Caco-2 (cell line): ENCODE measurements around the gene ST6GAL1. TPM values are rescaled to one million over a fixed set of nuclear protein-coding genes. Genes with fewer than 3 reads are reported as not detected.

ENCODE experiments used
- BruUV-seq: library from RNA; stranded (reverse); fragments of 400-500 nt; replicated peaks from 2 replicates; lab custom pipeline; 2021; lab: Mats Ljungman, UMichigan
- CTCF ChIA-PET: fragments of 300-600 bp; sonication (Branson Sonifier 250); formaldehyde crosslinking; loops from one replicate; lab custom pipeline; 2022; ENCODE audit warnings: antibody characterized with exemption; lab: Charles Lee
- POLR2A ChIA-PET: fragments of 300-600 bp; sonication (Branson Sonifier 250); formaldehyde crosslinking; loops from one replicate; lab custom pipeline; 2022; ENCODE audit warnings: antibody characterized with exemption; lab: Charles Lee
- DNase-seq, 2 experiments: peaks; one replicate each; pipeline versions ENCODE4 v3.0.0 to v3.0.0-alpha.2; 2020 to 2022
- H3K27me3 ChIP-seq: replicated peaks from 2 replicates; pipeline ENCODE4 v1.6.0; 2011; ENCODE audit warnings: low read length; ENCODE audit not compliant: control insufficient read depth, insufficient read depth
- H3K36me3 ChIP-seq: 2 replicates; pipeline ENCODE4 v1.5.1; 2011; ENCODE audit warnings: low read length; ENCODE audit not compliant: control insufficient read depth, insufficient read depth
- H3K4me1 ChIP-seq: fragments of 250-450 bp; sonication (Bioruptor Pico); 2 replicates; pipeline ENCODE4 v1.5.1; 2020; ENCODE audit warnings: mild to moderate bottlenecking
- H3K4me3 ChIP-seq: 2 replicates; pipeline ENCODE4 v1.5.1; 2011; ENCODE audit warnings: low read depth, mild to moderate bottlenecking, control low read depth, low read length
- H3K9me3 ChIP-seq: fragments of 250-450 bp; sonication (Bioruptor Pico); 2 replicates; pipeline ENCODE4 v1.5.1; 2020; ENCODE audit warnings: mild to moderate bottlenecking, moderate library complexity
- H3K27ac Mint-ChIP-seq: one replicate; pipeline ENCODE4 v1.8.0; 2022; ENCODE audit warnings: mixed read lengths; ENCODE audit not compliant: unreplicated experiment
- H3K27me3 Mint-ChIP-seq: one replicate; pipeline ENCODE4 v1.8.0; 2022; ENCODE audit warnings: mixed read lengths; ENCODE audit not compliant: insufficient read depth, unreplicated experiment
- H3K36me3 Mint-ChIP-seq: one replicate; pipeline ENCODE4 v1.8.0; 2022; ENCODE audit warnings: mild to moderate bottlenecking, mixed read lengths; ENCODE audit not compliant: insufficient read depth, unreplicated experiment
- H3K4me1 Mint-ChIP-seq: one replicate; pipeline ENCODE4 v1.8.0; 2022; ENCODE audit warnings: low read depth, mixed read lengths; ENCODE audit not compliant: unreplicated experiment
- H3K4me3 Mint-ChIP-seq: one replicate; pipeline ENCODE4 v1.8.0; 2022; ENCODE audit warnings: mild to moderate bottlenecking, moderate library complexity, mixed read lengths; ENCODE audit not compliant: unreplicated experiment
- H3K9me3 Mint-ChIP-seq: one replicate; pipeline ENCODE4 v1.8.0; 2022; ENCODE audit warnings: mixed read lengths; ENCODE audit not compliant: unreplicated experiment
- intact Hi-C: fragments of 100-400 bp; cut with micrococcal nuclease; formaldehyde crosslinking; loops from one replicate; pipeline ENCODE4 v1.10.0; 2022; ENCODE audit not compliant: unreplicated experiment
- total RNA-seq: library from RNA; stranded (reverse); gene quantifications from 2 replicates; pipeline ENCODE4 v1.2.3, GENCODE V29; 2022
- TF ChIP-seq, protein P1 (sequence below), 2 experiments: fragments of 200-600 bp in 1 of 2; IDR thresholded peaks; 1 replicate in 1 of 2; 2 replicates in 1 of 2; pipeline versions ENCODE4 v1.5.1 to v1.8.0; 2011 to 2022; ENCODE audit warnings: antibody characterized with exemption in 1 of 2, control low read depth in 1 of 2, inconsistent platforms in 1 of 2, low read depth in 1 of 2, low read length in 1 of 2, mild to moderate bottlenecking in 1 of 2, moderate library complexity in 1 of 2; ENCODE audit not compliant: insufficient read depth in 1 of 2, severe bottlenecking in 1 of 2, unreplicated experiment in 1 of 2

Gene ST6GAL1
- total RNA-seq, 1 experiment from 2014 or later, result 34.6 TPM

DNA sequence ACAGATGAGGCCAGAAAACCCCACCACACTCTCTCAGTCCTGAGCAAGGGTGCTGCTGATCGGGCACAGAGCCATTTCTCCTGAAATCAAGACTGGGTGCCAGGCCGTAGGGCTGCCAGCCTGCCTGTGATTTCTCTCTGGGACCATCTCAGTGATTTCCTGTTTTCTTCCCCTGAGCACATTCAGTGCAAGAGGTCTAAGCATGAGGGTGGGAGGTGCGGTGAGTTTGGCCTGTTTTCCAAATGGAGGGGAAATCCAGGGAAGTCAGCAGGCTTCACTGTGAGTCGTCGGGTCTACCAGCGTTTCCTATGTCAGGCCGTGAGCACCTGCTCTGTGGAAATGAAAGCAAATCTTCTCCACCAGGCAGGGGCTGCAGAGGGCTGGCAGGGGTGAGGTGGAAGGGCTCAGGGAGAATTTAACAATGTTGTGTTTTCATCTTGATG lies 82.3 kb downstream of the ST6GAL1 start:
- Mint-ChIP-seq H3K36me3 (no peaks in the 10 kb centered on the region), H3K27me3 (no peaks in the 10 kb centered on the region)
- BruUV-seq, result no TSS peak

DNA sequence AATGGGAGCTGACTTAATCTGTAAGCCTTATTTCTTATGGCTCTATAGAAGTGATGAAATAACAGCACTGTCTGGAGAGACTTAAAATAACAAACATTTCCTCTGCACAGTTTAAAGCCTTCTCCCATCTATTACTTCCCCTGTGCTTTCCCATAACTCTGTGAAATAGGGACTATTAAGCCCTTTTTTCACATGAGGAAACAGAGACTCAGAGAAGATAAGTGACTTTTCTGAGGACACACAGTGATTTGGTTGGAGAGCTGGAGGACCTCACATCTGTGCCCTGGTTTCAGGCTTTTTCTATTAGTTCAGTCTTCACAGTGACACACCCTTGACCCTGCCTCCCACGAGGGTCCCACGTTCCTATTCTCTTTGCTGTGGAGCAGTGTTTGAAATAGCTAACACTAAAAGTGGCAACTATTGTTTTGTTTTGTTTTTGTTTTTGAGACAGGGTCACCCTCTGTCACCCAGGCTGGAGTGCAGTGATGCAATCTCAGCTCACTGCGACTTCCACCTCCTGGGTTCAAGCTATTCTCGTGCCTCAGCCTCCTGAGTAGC lies 82.9 kb downstream of the ST6GAL1 start:
- no peak for DNase-seq
- H3K4me3 ChIP-seq, result no peak overlapping the region
- intact Hi-C loops, result no loop called here
- no peaks in the 10 kb centered on the region for H3K9me3 ChIP-seq
- Mint-ChIP-seq H3K27me3 (no peaks in the 10 kb centered on the region), H3K4me3 (no peak overlapping the region), H3K4me1 (no peaks in the 10 kb centered on the region), H3K27ac (no peak overlapping the region), H3K9me3 (no peaks in the 10 kb centered on the region), H3K36me3 (no peaks in the 10 kb centered on the region)
- no TSS peak for BruUV-seq
- ChIA-PET POLR2A (no interaction called here), CTCF (no interaction called here)
- H3K27me3 ChIP-seq, result no peaks in the 10 kb centered on the region
- H3K36me3 ChIP-seq, result no peaks in the 10 kb centered on the region; the same call in 1 of the 2 replicates
- peaks cover 7% of the 10 kb centered on the region; the same call in 1 of the 2 replicates for H3K4me1 ChIP-seq
- TF ChIP-seq, protein P1, sequence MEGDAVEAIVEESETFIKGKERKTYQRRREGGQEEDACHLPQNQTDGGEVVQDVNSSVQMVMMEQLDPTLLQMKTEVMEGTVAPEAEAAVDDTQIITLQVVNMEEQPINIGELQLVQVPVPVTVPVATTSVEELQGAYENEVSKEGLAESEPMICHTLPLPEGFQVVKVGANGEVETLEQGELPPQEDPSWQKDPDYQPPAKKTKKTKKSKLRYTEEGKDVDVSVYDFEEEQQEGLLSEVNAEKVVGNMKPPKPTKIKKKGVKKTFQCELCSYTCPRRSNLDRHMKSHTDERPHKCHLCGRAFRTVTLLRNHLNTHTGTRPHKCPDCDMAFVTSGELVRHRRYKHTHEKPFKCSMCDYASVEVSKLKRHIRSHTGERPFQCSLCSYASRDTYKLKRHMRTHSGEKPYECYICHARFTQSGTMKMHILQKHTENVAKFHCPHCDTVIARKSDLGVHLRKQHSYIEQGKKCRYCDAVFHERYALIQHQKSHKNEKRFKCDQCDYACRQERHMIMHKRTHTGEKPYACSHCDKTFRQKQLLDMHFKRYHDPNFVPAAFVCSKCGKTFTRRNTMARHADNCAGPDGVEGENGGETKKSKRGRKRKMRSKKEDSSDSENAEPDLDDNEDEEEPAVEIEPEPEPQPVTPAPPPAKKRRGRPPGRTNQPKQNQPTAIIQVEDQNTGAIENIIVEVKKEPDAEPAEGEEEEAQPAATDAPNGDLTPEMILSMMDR (IDR thresholded peaks at IDR 0.05; ENCODE audit: insufficient read depth in 1 of 2, low read depth in 1 of 2, low read length in 1 of 2, severe bottlenecking in 1 of 2, unreplicated experiment in 1 of 2), result no peak

More for the DNA sequence above, 82.3 kb downstream of the ST6GAL1 start:
- intact Hi-C loops, result no loop called here
- Mint-ChIP-seq H3K9me3 (no peaks in the 10 kb centered on the region), H3K4me3 (no peak overlapping the region), H3K4me1 (no peaks in the 10 kb centered on the region), H3K27ac (no peak overlapping the region)
- Histone ChIP-seq H3K4me1 (peaks cover 7% of the 10 kb centered on the region; the same call in 1 of the 2 replicates), H3K27me3 (no peaks in the 10 kb centered on the region), H3K9me3 (no peaks in the 10 kb centered on the region), H3K36me3 (no peaks in the 10 kb centered on the region), H3K4me3 (no peak overlapping the region)
- ChIA-PET CTCF (interaction anchor here (0.7 to 0.8 kb wide), 2 partner anchors 51 to 127 kb away, joined by 3 read pairs; partner anchors contain the start of gene RPL39L), POLR2A (no interaction called here)
- TF ChIP-seq, protein P1 (IDR thresholded peaks at IDR 0.05; ENCODE audit: insufficient read depth in 1 of 2, low read depth in 1 of 2, low read length in 1 of 2, severe bottlenecking in 1 of 2, unreplicated experiment in 1 of 2), result no peak
- DNase-seq, result no peak

DNA sequence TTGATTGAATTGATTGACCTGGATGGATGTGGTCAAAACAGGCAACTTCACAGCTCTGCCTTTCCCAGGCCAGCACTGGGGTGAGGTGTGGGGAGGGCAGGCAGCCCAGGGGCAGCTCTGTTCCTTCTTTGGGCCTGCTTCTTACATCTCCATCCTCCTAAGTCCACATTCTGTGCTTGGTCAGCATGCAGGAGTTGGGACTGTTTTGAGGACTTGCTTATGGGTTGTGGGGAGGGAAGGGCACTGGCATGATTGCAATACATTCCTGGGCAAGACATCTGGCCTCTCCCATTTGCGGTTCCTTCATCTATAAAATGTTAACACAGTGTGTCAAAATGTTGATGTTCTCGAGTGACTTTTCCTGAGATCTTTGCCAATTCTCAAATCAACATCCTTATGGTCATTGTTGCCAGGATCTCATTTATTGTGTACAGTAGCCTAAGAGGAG lies 84.1 kb downstream of the ST6GAL1 start:
- intact Hi-C loops, result no loop called here
- H3K9me3 Mint-ChIP-seq, result no peaks in the 10 kb centered on the region
- no peak overlapping the region for H3K27ac Mint-ChIP-seq
- TF ChIP-seq, protein P1 (IDR thresholded peaks at IDR 0.05; ENCODE audit: insufficient read depth in 1 of 2, low read depth in 1 of 2, low read length in 1 of 2, severe bottlenecking in 1 of 2, unreplicated experiment in 1 of 2), result no peak
- H3K4me1 Mint-ChIP-seq, result peaks cover 2% of the 10 kb centered on the region
- ChIA-PET CTCF (no interaction called here), POLR2A (no interaction called here)
- peaks cover 11% of the 10 kb centered on the region; the same call in 1 of the 2 replicates for H3K4me1 ChIP-seq
- no peaks in the 10 kb centered on the region for H3K27me3 Mint-ChIP-seq
- no peaks in the 10 kb centered on the region; the same call in 1 of the 2 replicates for H3K36me3 ChIP-seq
- no peaks in the 10 kb centered on the region for H3K36me3 Mint-ChIP-seq
- DNase-seq, result no peak
- no peak overlapping the region for H3K4me3 ChIP-seq
- BruUV-seq, result no TSS peak
- H3K27me3 ChIP-seq, result no peaks in the 10 kb centered on the region
- no peaks in the 10 kb centered on the region for H3K9me3 ChIP-seq
- no peak overlapping the region for H3K4me3 Mint-ChIP-seq
